Measurements from ENCODE around the gene AMPH.
"Not testable (repeated sequence)": the region's sequence is repeated elsewhere in the genome, so short reads cannot be mapped to it uniquely, and the experiment has no call there.

AMPH gene

GRCh38 chr7:38345299-38346172, 285.6 kb downstream of the AMPH start:
- DNase-seq: not testable (repeated sequence)

- DNase-seq: not testable (repeated sequence)
Measured at GRCh38 chr7:38344741-38345140, 286.4 kb downstream of the AMPH start.

- not testable (repeated sequence) for DNase-seq
Measured at GRCh38 chr7:38342135-38342534, 289.0 kb downstream of the AMPH start.

- DNase-seq: not testable (repeated sequence)
Measured at GRCh38 chr7:38341172-38341705, 289.9 kb downstream of the AMPH start.

- no peak for DNase-seq
Measured at GRCh38 chr7:38339953-38340819, 291.0 kb downstream of the AMPH start.

GRCh38 chr7:38336148-38336515, 295.0 kb downstream of the AMPH start:
- DNase-seq: not testable (repeated sequence)

- peak; percentile 75 for DNase-seq
Measured at GRCh38 chr7:38335492-38336147, 295.6 kb downstream of the AMPH start.

GRCh38 chr7:38335128-38335491, 296.1 kb downstream of the AMPH start:
- no peak for DNase-seq

- DNase-seq: no peak
Measured at GRCh38 chr7:38334163-38334562, 297.0 kb downstream of the AMPH start.
